ENCODE data around the gene GAB1.

GAB1 gene

GRCh38 chr4:143424276-143424675 lies 87.6 kb downstream of the GAB1 start:
- DNase-seq, result no peak

GRCh38 chr4:143431526-143432257 lies 95.0 kb downstream of the GAB1 start:
- DNase-seq, result no peak

GRCh38 chr4:143432258-143432591 lies 95.5 kb downstream of the GAB1 start:
- no peak for DNase-seq

- DNase-seq, result no peak
Measured at GRCh38 chr4:143433231-143433630, 96.6 kb downstream of the GAB1 start.

- no peak for DNase-seq
Measured at GRCh38 chr4:143435955-143436354, 99.3 kb downstream of the GAB1 start.

GRCh38 chr4:143437476-143437875 lies 100.8 kb downstream of the GAB1 start:
- DNase-seq, result no peak

- DNase-seq, result no peak
Measured at GRCh38 chr4:143437937-143438336, 101.3 kb downstream of the GAB1 start.

GRCh38 chr4:143438710-143439109 lies 102.0 kb downstream of the GAB1 start:
- DNase-seq, result no peak

- no peak for DNase-seq
Measured at GRCh38 chr4:143441109-143441508, 104.4 kb downstream of the GAB1 start.

GRCh38 chr4:143441678-143442077 lies 105.0 kb downstream of the GAB1 start:
- DNase-seq, result no peak

GRCh38 chr4:143443728-143444127 lies 107.1 kb downstream of the GAB1 start:
- DNase-seq, result no peak

GRCh38 chr4:143451186-143451585 lies 114.5 kb downstream of the GAB1 start:
- no peak for DNase-seq

- no peak for DNase-seq
Measured at GRCh38 chr4:143455211-143455610, 118.5 kb downstream of the GAB1 start.

- no peak for DNase-seq
Measured at GRCh38 chr4:143458966-143459365, 122.3 kb downstream of the GAB1 start.

- DNase-seq, result no peak
Measured at GRCh38 chr4:143473334-143474126, 136.9 kb downstream of the GAB1 start.

GRCh38 chr4:143477487-143477886 lies 140.8 kb downstream of the GAB1 start:
- no peak for DNase-seq

GRCh38 chr4:143481361-143481760 lies 144.7 kb downstream of the GAB1 start:
- DNase-seq, result no peak

GRCh38 chr4:143482840-143483239 lies 146.2 kb downstream of the GAB1 start:
- no peak for DNase-seq

GRCh38 chr4:143486314-143486713 lies 149.6 kb downstream of the GAB1 start:
- no peak for DNase-seq

GRCh38 chr4:143488687-143489086 lies 152.0 kb downstream of the GAB1 start:
- DNase-seq, result no peak

- no peak for DNase-seq
Measured at GRCh38 chr4:143489106-143489505, 152.4 kb downstream of the GAB1 start.

GRCh38 chr4:143498021-143498420 lies 161.3 kb downstream of the GAB1 start:
- no peak for DNase-seq

GRCh38 chr4:143502231-143502630 lies 165.6 kb downstream of the GAB1 start:
- DNase-seq, result no peak

- no peak for DNase-seq
Measured at GRCh38 chr4:143506031-143506430, 169.4 kb downstream of the GAB1 start.

GRCh38 chr4:143511906-143512305 lies 175.2 kb downstream of the GAB1 start:
- DNase-seq, result no peak
